RCC 7860 (cell line): ENCODE measurements around the gene ANKRD62.
"Not testable (repeated sequence)": the region's sequence is repeated elsewhere in the genome, so short reads cannot be mapped to it uniquely, and the experiment has no call there.

Experiments used
- DNase-seq: peaks from one replicate; pipeline ENCODE4 v3.0.0-alpha.2; 2015; ENCODE audit warnings: low spot score
- FAIRE-seq: peaks from 2 replicates; lab custom pipeline; 2012; peaks lifted over from hg19 to GRCh38; lab: Jason Lieb, UNC

The ANKRD62 gene

GRCh38 chr18:12091538-12092141 lies 2.0 kb upstream of the ANKRD62 start:
- FAIRE-seq, result no peak
- DNase-seq, result no peak

- FAIRE-seq, result no peak
These were observed 1.0 kb upstream of the ANKRD62 start for GRCh38 chr18:12092398-12093229.

GRCh38 chr18:12098374-12098773 lies 4.7 kb downstream of the ANKRD62 start:
- DNase-seq (no peak), FAIRE-seq (no peak)

More at GRCh38 chr18:12092398-12093229, 1.0 kb upstream of the ANKRD62 start:
- DNase-seq, result no peak

- no peak for FAIRE-seq
- DNase-seq, result no peak
These were observed 5.5 kb downstream of the ANKRD62 start for GRCh38 chr18:12099160-12099559.

- DNase-seq (no peak), FAIRE-seq (no peak)
These were observed 7.6 kb downstream of the ANKRD62 start for GRCh38 chr18:12101266-12101665.

- no peak for FAIRE-seq
These were observed 8.6 kb downstream of the ANKRD62 start for GRCh38 chr18:12102136-12102842.

GRCh38 chr18:12106471-12106870 lies 12.8 kb downstream of the ANKRD62 start:
- FAIRE-seq (no peak), DNase-seq (no peak)

More at GRCh38 chr18:12102136-12102842, 8.6 kb downstream of the ANKRD62 start:
- DNase-seq, result no peak

GRCh38 chr18:12109836-12110235 lies 16.2 kb downstream of the ANKRD62 start:
- DNase-seq, result no peak
- FAIRE-seq, result no peak

GRCh38 chr18:12113999-12114646 lies 20.5 kb downstream of the ANKRD62 start:
- DNase-seq (no peak), FAIRE-seq (no peak)

GRCh38 chr18:12119358-12119757 lies 25.7 kb downstream of the ANKRD62 start:
- DNase-seq (no peak), FAIRE-seq (no peak)

- no peak for DNase-seq
These were observed 27.8 kb downstream of the ANKRD62 start for GRCh38 chr18:12121175-12122042.

GRCh38 chr18:12122043-12122389 lies 28.4 kb downstream of the ANKRD62 start:
- DNase-seq, FAIRE-seq: not testable (repeated sequence)

More at GRCh38 chr18:12121175-12122042, 27.8 kb downstream of the ANKRD62 start:
- no peak for FAIRE-seq

GRCh38 chr18:12127647-12128046 lies 34.0 kb downstream of the ANKRD62 start:
- DNase-seq, FAIRE-seq: not testable (repeated sequence)

- not testable (repeated sequence) for DNase-seq, FAIRE-seq
These were observed 45.2 kb downstream of the ANKRD62 start for GRCh38 chr18:12138831-12139230.

- DNase-seq, FAIRE-seq: not testable (repeated sequence)
These were observed 47.2 kb downstream of the ANKRD62 start for GRCh38 chr18:12140866-12141265.

GRCh38 chr18:12141778-12142177 lies 48.1 kb downstream of the ANKRD62 start:
- FAIRE-seq, DNase-seq: not testable (repeated sequence)

- FAIRE-seq, DNase-seq: not testable (repeated sequence)
These were observed 55.8 kb downstream of the ANKRD62 start for GRCh38 chr18:12149431-12149830.

- no peak for FAIRE-seq
- no peak for DNase-seq
These were observed 60.7 kb downstream of the ANKRD62 start for GRCh38 chr18:12154361-12154760.

- no peak for DNase-seq
- no peak for FAIRE-seq
These were observed 62.4 kb downstream of the ANKRD62 start for GRCh38 chr18:12155996-12156395.

- no peak for DNase-seq
- FAIRE-seq, result no peak
These were observed 65.8 kb downstream of the ANKRD62 start for GRCh38 chr18:12159446-12159845.
